Bronchial epithelial cell (primary cell): ENCODE results near the gene ANKRD55. TPM values are rescaled to one million over a fixed set of nuclear protein-coding genes. Genes with fewer than 3 reads are reported as not detected.
"Not testable (repeated sequence)": the region's sequence is repeated elsewhere in the genome, so short reads cannot be mapped to it uniquely, and the experiment has no call there.

ENCODE experiments used
- DNase-seq: peaks from one replicate; pipeline ENCODE4 v3.0.0-alpha.2; 2010; ENCODE audit warnings: low read depth
- FAIRE-seq: peaks from 2 replicates; lab custom pipeline; 2011; peaks lifted over from hg19 to GRCh38; lab: Jason Lieb, UNC
- H3K27me3 ChIP-seq: 2 replicates; pipeline ENCODE4 v1.5.1; 2011; ENCODE audit warnings: low read length; ENCODE audit not compliant: control insufficient read depth, insufficient read depth
- H3K36me3 ChIP-seq: 2 replicates; pipeline ENCODE4 v1.5.1; 2011; ENCODE audit warnings: low read length; ENCODE audit not compliant: control insufficient read depth, insufficient read depth
- H3K4me3 ChIP-seq: 2 replicates; pipeline ENCODE4 v1.5.1; 2011; ENCODE audit warnings: mild to moderate bottlenecking, low read depth, low read length, control low read depth
- CTCF ChIP-seq: IDR thresholded peaks from 2 replicates; pipeline ENCODE4 v1.5.1; 2011; ENCODE audit warnings: mild to moderate bottlenecking, moderate library complexity, low read length, control low read depth, inconsistent platforms; ENCODE audit not compliant: insufficient read depth, severe bottlenecking
- total RNA-seq: library from RNA; depleted of rRNA; stranded (reverse); fragments of >200 nt; gene quantifications from 2 replicates; pipeline ENCODE4 v1.2.1, GENCODE V29; 2014

ANKRD55 gene
- total RNA-seq, 1 donor from 2014 or later, result not detected

- FAIRE-seq, result no peak
- Histone ChIP-seq H3K4me3 (no peak overlapping the region), H3K27me3 (no peaks in the 10 kb centered on the region), H3K36me3 (no peaks in the 10 kb centered on the region)
- no peak for DNase-seq
- TF ChIP-seq CTCF, result no peak
These were observed 78.2 kb downstream of the ANKRD55 start for GRCh38 chr5:56154732-56155484.

GRCh38 chr5:56152437-56152836 lies 80.7 kb downstream of the ANKRD55 start:
- FAIRE-seq, result no peak
- Histone ChIP-seq H3K36me3 (no peaks in the 10 kb centered on the region), H3K4me3 (no peak overlapping the region), H3K27me3 (no peaks in the 10 kb centered on the region)
- TF ChIP-seq CTCF, result no peak
- DNase-seq, result no peak

GRCh38 chr5:56150756-56151155 lies 82.4 kb downstream of the ANKRD55 start:
- H3K27me3 ChIP-seq, FAIRE-seq, H3K4me3 ChIP-seq, H3K36me3 ChIP-seq, DNase-seq: not testable (repeated sequence)

GRCh38 chr5:56148453-56148971 lies 84.6 kb downstream of the ANKRD55 start:
- no peaks in the 10 kb centered on the region for H3K36me3 ChIP-seq
- DNase-seq (peak; percentile 14), FAIRE-seq (no peak)
- no peak overlapping the region for H3K4me3 ChIP-seq
- no peaks in the 10 kb centered on the region for H3K27me3 ChIP-seq
- TF ChIP-seq CTCF, result no peak

- no peak overlapping the region for H3K4me3 ChIP-seq
- no peaks in the 10 kb centered on the region for H3K27me3 ChIP-seq
- DNase-seq, result no peak
- TF ChIP-seq CTCF, result no peak
- FAIRE-seq, result no peak
- H3K36me3 ChIP-seq, result no peaks in the 10 kb centered on the region
These were observed 85.4 kb downstream of the ANKRD55 start for GRCh38 chr5:56147659-56148230.

GRCh38 chr5:56147106-56147505 lies 86.0 kb downstream of the ANKRD55 start:
- DNase-seq (peak; percentile 52), FAIRE-seq (no peak)
- no peak for TF ChIP-seq CTCF
- Histone ChIP-seq H3K4me3 (no peak overlapping the region), H3K36me3 (no peaks in the 10 kb centered on the region), H3K27me3 (no peaks in the 10 kb centered on the region)
